NCI-H2107 treated with DMSO at 0.1 percent for 48 hours (cell line): ENCODE measurements around the gene HIPK4.
"Not testable (repeated sequence)": the region's sequence is repeated elsewhere in the genome, so short reads cannot be mapped to it uniquely, and the experiment has no call there.

Experiments used
- DNase-seq: peaks from one replicate; lab custom pipeline; 2025; ENCODE audit not compliant: unreplicated experiment; lab: John Stamatoyannopoulos, UW

Gene HIPK4

DNA sequence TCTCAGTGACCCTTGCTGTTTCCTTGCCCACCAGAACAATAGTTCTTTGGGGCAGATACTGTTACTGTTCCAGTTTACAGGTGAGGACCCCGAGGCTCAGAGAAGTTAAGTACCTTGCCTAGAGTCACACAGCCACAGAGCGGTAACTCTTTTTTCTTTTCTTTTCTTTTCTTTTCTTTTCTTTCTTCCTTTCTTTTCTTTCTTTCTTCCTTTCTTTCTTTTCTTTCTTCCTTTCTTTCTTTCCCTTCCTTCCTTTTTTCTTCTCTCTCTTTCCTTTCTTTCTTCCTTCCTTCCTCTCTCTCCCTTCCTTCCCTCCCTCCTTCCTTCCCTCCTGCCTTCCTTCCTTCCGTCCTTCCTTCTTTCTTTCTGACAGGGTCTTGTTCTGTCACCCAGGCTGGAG is 28.1 kb upstream of the HIPK4 start:
- DNase-seq = no peak

DNA sequence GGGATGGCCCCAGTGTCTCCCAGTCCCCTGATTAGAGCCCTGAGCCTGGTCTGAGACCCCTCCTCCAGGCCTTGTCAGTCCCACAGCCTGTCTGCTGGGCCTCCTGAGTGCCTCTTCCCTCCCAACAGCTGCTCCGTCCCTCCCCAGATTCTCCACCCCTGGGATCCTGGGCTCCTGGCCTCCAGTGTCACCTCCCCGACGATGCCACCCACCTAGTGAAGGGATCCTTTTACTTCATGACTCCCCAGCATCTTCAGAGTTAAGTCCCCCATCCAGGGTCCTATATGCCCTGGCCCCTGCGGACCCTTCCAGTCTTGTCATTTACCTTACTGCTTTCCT is 27.6 kb upstream of the HIPK4 start:
- DNase-seq = no peak

DNA sequence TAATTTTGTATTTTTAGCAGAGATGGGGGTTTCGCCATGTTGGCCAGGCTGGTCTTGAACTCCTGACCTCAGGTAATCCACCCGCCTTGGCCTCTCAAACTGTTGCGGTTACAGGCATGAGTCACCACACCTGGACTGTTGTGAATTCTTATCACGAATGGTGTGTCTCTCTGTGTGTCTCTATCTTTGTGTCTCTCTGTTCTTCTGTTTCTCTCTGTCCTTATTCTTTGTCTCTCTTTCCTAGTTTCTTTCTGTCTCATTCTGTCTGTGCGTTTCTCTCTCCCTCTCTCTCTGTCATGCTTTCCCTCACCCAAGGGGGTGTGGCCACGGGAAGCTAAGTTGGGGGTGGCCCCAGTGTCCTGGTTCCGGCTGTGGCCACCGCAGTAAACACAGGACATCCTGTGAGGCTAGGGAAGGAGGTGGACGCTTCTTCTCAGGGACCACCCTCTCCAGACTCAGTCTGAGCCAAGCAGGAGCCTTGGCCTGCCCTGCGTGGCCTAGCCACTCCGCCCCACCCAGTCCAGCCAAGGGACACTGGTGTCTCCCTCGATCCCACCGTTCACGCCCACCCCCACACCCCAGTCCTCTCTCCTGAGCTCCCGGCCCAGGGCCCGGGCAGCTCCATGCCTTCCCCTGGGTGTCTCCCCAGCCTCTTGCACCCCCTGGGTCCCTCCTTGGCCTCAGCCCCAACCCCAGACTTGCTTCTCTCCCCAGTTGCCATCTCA is 27.1 kb upstream of the HIPK4 start:
- no peak for DNase-seq

DNA sequence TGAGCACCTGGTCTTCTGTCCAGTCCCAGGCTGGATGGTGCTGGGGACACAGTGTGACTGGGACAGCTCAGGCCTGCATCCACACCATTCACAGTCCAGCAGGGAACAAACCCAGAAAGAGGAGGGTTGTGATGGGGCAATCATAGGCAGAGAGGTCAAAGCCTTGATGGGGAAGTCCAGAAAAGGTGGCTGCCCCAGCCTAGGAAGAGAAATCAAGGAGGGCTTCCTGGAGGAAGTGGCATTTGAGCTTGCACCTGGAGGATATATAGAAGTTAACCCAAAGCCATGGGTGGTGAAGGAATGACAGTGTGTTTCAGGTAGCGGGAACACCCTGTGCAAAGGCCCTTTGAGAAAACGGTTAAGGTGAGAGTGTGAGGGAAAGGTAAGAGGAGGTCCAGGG is 25.8 kb upstream of the HIPK4 start:
- no peak for DNase-seq

DNA sequence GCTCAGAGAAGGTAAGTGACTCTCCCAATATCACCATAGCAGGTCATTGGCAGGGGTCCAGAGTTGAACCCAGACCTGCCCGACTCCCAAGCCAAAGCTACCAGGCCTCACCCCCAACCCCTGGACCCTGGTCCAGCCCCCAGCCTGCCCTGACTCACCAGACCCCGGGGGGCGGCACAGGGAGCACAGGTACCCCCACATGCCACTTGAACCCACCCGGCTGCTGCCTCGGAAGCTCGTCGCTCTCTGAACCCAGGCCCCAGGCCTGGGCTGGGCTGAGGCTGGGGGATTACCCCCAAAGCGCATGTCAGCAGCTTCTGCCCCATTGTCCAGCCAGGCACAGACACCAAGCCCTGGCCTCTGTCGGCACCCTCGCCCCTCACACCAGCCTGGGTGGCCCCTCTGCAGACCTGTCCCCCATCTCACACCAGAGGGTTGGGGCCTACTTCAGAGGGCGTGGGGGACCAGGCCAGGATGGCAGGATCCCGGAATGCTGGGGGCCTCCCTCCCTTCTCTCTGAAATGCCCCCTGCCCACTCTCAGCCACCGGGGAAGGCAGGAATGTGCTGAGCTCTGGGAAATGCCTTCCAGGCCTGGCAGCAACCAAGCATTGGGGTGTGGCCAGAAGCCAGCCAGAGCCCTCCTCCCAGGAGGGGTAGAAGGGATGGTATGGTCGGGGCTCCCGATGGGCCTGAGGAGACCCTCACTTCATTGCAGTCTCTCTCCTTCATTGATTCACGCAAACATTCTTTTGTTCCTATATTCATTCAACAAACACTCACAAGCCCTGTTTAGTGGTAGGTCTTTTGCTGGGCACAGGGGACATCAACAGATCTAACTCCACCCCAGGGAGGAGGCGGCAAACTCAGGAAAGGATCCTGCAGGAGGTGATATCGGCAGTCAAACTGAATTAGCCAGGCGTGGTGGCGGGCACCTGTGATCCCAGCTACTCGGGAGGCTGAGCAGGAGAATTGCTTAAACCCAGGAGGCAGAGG is 24.9 kb upstream of the HIPK4 start:
- no peak for DNase-seq

DNA sequence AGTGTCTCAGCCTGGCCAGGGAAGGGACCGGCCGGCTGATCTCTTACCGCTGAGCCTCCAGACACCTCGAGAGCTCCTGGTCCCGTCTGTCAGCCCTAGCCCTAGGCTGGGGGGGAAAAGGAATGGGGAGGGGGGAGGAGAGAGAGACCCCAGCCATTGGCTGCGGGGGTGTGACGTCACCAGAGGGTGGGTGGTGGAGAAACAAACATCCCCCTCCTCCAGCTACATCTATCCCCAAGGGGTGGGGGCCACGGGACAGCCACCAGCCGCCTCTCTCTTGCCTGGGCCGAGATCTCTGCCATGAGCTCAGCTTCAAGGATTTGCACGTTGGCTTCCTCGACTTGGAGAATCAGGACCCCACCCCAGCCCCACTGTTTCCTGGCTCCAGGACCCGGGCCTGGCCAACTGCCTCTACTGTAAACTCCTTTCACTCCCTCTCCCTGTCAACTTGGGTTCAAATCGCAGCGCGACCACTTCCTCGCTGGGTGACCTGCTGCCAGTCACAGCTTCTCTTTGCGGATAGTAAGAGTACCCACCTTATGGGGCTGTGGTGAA is 23.4 kb upstream of the HIPK4 start, which contains the start of gene PRX:
PRX (minus strand) TSS at position 88 of the 555 bp plus-strand sequence. CDS start 5,446 bp downstream, outside the sequence.
- no peak for DNase-seq

DNA sequence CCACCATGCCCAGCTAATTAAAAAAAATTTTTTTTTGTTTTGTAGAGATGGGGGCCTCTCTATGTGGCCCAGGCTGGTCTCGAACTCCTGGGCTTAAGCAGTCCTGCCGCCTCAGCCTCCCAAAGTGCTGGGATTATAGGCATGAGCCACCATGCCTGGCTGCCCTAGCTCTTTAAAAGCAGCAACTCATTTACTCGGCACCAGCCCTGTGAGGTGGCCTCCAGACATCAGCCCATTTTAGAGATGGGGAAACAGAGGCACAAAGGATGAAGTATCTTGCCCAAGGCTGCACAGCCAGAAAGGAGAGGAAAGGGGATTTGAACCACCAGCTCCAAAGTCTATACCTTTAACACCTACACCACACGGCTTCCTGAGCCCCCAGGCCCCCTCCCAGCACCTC is 22.9 kb upstream of the HIPK4 start:
- DNase-seq = no peak

DNA sequence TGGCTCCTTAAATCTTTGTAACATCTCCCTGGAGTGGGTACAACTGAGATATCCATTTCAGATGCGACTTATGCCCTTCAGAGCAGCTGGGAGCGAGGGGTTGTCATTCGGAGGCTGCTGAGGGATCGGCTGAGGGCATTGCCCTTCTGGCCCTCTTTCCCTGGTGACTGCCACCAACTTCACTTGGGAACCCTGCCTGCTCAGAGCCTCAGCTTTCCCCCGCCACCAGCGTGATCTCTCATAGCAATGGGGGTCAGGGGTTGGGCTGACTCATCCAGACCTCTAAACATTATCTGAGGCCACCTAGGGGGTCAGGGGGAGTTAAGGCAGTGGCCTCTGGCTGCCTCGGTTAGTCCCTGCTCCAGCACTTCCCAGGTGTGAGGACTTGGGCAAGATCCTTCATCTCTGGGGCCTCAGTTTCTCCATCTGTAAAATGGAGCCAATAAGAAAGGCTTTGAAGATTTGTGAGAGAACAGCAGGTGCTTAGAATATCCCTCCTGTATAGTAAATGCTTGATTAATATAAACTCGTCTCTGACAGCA is 22.0 kb upstream of the HIPK4 start:
- no peak for DNase-seq

DNA sequence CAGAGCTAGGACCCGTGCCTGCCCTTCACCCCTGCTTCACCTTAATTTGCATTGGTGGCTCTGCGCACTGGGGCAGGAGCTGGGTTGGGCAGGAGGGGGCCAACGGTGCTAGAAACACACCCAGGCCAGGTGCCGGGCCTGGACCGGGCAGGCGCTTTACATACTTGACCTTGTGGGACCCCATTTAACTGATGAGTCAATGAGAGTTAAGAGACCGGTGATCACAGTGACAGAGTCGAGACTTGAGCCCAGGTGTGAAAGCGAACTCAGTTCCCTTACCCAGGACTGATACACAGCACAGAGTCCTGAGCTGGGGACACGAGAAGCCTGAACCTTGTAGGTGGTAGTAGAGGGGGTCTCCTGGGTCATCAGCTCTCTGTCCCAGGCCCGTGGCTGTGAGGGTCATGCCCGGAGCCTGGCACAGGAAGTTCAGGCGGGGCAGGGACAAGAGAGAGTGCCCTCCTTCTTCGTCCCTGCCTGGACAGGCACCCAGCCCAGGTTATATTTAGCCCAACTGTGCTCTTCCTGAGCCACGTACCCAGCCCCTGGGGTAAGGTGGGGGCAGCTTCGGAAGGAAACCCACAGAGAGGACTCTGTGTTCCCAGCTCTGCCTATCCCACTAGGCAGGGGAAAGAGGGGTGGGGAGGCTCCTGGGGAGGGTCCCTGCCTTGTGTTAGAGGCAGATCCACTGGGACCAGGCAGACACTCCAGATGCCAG is 21.3 kb upstream of the HIPK4 start:
- no peak for DNase-seq

DNA sequence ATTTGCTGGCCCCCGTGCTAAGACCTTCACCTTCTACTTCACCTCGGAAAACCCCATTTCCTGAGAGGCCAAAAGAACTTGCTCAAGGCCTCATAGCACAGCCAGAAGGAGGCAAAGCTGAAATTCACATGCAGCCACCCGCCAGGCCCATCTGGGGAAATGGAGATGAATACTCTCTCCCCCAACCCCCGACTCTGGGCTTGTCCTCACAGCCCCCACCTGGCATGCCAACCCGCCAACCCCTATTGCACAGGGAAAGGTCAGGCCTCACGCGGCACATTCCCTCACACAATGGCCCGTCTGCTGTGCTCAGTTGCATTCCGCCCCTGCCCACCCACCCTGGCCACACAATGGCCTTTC is 20.0 kb upstream of the HIPK4 start:
- DNase-seq = no peak

DNA sequence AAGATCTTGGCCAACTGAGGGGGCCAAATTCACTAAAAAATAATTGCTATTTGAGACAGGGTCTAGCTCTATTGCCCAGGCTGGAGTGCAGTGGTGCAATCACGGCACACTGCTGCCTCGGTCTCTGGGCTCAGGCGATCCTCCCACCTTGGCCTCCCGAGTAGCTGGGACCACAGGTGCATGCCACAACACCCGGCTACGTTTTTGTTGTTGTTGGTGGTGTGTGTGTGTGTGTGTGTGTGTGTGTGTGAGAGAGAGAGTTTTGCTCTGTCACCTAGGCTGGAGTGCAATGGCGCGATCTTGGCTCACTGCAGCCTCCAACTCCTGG is 18.6 kb upstream of the HIPK4 start:
- DNase-seq = not testable (repeated sequence)

DNA sequence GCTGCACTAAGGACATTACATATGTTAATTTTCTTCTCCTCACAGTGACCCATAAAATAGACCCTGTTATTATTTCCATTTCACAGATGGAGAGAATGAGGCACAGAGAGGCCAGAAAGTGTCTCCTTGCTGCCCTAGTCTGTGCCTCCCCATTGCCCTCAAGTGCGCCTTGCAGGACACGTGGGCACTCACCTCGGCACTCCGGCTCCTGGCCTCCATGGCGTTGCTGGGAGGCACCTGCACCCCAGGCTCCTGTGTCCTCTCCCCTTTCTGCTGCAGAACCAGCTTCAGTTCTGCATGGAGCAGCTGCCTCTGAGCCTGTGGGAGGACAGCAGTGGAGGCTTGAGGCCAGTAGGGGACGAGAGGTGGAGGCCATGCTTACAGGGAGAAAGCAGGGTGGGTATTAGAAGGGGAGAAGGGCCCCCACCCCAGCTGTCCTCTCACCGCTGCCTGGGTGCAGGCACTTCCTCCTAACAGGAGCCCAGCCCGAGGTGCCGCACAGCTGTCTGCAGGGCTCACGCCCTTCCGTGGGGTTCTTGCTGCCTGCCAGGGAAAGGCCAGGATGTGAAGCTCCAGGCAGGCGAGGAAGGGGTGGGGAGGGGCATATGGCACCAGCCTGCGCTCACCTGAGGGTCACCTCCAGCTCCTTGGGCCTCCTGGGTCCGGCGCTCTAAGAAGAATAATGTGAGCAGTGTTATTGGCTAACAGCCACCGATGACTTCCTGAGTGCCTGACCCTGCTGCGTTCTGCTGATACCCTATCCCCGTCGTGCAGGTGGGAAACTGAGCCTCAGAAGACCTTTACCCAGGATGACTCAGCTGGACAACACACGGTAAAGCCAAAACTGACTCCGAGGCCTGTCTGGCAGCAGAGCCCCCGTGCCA is 18.0 kb upstream of the HIPK4 start:
- DNase-seq = no peak

DNA sequence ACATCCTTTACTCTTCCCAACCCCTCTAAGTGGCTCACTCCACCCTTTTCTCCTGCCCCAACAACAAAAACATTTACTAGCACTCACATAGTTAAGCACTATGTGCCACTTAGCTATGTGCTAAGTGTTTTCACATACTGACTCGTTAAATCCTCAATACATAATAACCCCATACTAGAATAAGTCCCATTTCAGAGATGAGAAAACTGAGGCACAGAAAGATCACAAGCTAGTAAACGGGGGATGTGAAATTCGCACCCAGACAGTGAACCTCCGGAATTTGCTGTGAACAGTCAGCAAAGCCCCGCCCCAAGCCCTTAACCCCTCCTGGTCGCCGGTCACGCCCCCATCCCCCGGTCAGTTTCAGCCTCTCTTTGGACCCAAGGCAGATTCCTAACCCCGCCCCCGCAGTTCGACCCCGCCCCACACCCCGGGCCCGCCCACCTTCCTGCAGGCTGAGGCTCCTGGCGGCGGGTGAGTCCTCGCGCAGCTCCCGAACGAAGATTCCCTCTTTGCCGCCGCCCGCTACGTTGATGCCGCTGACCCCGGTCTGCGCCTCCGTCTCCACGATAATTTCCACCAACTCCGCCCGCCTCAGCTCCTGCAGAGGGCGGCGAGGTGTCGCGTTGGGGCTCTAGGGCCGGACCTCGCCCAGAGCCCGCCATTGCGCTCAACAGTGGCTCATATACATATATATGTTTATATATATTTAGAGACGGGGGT is 13.4 kb upstream of the HIPK4 start:
- DNase-seq = peak; percentile 13

DNA sequence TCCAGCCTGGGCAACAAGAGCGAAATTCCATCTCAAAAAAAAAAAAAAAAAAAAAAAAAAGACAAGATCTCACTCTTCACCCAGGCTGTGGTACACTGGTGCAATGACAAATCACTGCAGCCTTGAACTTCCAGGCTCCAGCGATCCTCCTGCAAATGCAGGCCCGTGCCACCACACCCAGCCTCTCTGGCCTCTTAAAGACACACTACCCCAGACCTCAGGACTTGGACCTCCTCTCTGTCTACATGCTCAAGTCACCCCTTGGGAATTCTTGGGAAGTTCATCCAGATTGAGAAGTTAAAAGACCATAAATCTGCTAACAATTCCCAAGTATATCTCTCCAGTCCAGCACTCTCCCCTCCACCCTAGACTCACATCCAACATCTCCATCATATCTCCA is 10.6 kb upstream of the HIPK4 start:
- no peak for DNase-seq

DNA sequence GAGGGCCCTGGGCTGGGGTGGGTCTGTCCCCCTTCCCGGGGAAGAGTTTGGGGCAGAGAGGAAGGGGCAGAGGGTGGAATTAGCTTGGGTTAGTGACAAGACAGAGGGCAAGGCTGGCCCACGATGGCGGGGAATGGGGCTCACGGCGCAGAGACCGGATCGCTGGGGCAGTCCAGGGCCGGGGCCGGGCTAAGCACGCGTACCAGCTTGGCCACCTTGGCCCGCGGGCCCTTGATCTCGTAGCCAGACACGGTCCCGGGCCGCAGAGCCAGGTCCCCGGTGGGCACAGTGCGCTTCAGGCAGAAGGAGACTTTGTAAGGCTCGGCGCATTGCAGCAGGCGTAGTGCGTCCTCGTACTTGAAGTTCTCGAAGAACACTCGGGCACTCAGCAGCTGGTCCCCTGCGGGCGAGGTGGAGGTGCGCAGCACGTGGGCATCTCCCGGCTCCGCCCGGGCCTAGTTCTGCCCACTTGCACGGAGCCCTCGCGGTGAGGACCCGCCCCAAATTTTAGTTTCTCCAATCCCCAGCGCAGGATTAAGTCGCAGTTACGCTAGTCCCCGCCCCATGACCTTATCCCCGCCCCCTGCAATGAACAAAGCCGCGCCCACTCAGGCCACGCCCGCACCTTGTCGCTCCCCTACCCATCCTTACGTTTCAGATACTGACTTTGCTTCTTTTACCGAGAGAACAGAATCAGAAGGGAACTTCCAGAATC is 8.6 kb upstream of the HIPK4 start:
- DNase-seq = no peak

DNA sequence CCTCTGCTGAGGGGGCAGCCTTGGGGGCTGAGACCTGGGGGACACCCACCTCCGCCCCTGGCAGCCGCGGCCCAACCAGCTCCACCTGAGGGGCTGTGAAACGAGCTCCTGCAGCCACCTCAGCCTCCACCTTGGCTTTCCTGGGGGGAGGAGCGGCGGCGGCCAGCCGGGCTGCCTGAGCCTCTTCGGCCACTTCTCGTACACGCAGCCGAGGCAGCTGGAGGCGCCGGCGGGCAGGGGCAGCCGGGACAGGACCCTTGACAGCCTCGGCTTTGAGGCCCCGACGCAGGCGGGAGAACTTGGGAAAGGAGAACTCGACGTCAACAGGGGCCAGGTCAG is 7.6 kb upstream of the HIPK4 start:
- no peak for DNase-seq

DNA sequence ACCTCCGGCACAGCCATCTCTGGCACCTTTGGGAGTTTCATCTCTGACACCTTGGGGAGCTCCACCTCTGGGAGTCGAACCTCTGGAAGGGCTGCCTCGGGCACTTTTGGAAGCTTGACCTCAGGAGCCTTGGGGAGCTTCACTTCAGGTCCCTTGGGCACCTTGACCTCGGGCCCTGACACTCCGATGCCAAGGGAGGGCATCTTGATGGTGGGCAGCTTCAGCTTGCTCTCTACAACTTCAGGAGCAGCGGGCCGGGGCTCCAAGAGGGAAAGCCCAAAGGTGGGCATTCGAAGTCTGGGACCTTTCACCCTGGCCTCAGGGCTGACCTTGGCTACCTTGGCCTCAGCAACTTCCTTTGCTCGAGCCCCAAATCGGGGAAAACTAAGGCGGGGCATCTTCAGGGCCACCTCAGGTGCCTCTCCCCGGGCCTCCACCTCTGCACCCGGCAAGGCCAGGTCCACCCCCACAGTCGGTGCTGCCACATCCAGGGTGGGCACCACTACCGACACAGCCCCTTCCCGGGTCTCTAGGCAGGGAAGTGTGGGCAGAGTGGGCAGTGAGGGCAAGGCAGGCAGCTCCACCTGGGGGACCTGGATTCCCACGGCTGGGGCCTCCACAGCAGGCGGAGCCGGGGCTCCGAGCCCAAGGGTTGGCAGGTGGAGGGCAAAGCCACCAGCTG is 7.0 kb upstream of the HIPK4 start:
- no peak for DNase-seq

DNA sequence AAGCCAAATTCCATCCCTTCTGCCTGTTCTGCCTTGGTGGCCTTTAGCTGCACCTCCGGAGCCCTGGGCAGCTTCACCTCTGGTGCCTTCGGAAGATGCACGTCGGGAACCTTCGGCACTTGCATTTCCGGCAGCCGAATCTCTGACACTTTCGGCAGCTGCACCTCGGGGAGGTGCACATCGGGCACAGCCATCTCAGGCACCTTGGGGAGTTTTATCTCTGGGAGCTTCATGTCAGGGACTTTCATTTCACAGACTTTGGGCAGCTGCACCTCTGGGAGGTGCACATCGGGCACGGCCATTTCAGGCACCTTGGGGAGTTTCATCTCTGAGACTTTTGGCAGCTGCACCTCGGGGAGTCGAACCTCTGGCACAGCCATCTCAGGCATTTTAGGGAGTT is 6.0 kb upstream of the HIPK4 start:
- DNase-seq = no peak

DNA sequence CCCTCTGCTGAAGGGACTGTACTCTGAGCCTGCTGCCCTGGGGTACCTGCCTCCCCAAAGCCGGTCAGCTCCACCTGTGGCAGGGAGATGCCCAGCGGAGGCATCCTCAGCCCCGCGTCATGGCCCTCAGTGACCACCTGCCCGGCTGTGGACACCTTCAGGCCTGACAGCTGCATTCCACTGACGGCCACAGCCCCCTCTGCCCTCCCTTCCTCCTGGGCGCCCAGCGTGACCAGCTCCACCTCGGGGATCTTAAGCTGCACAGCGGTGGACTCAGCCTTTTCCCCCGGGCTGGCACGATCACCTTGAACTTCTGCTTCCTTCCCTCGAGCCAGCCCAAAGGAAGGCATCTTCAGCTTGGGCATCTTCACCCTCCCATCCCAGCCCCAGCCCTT is 4.8 kb upstream of the HIPK4 start:
- DNase-seq = no peak
